ENCODE measurements around the gene CNNM1. TPM values are rescaled to one million over a fixed set of nuclear protein-coding genes. Genes with fewer than 3 reads are reported as not detected.

Gene CNNM1
- total RNA-seq, 1 experiment from 2014 or later = 0.90 TPM

- H3K9me3 Mint-ChIP-seq = no peaks in the 10 kb centered on the region
- CTCF ChIA-PET = no interaction called here
- POLR2A ChIA-PET = interaction anchor here (0.7 kb wide), 1 partner anchor 68 kb away, joined by 3 read pairs; no protein-coding TSS in a partner anchor
- DNase-seq (ENCODE audit: low spot score) (no peak), ATAC-seq (no peak)
- H3K4me1 Mint-ChIP-seq = peaks cover 43% of the 10 kb centered on the region
- no peak for TF ChIP-seq ZBTB21 (CRISPR knock-in tag; IDR thresholded peaks at IDR 0.05; ENCODE audit: borderline replicate concordance)
- TF ChIP-seq SMAD3 (CRISPR knock-in tag; IDR thresholded peaks at IDR 0.05; ENCODE audit: borderline replicate concordance) = no peak
- TF ChIP-seq SMAD4 (CRISPR knock-in tag; IDR thresholded peaks at IDR 0.05) = no peak
- no peak for TF ChIP-seq ZNF263 (CRISPR knock-in tag; IDR thresholded peaks at IDR 0.05; ENCODE audit: low read depth)
- no peak for TF ChIP-seq ATF1 (CRISPR knock-in tag; IDR thresholded peaks at IDR 0.05)
- TF ChIP-seq STAT6 (CRISPR knock-in tag; conservative IDR thresholded peaks at IDR 0.05; ENCODE audit: low read depth) = no peak
- TF ChIP-seq JAZF1 (CRISPR knock-in tag; IDR thresholded peaks at IDR 0.05) = no peak
- no peak for TF ChIP-seq RELA (CRISPR knock-in tag; IDR thresholded peaks at IDR 0.05; ENCODE audit: borderline replicate concordance)
- TF ChIP-seq HMGA2 (CRISPR knock-in tag; IDR thresholded peaks at IDR 0.05) = no peak
- no peak for TF ChIP-seq TP53 (CRISPR knock-in tag; IDR thresholded peaks at IDR 0.05)
- no peak for TF ChIP-seq ZNF512 (CRISPR knock-in tag; IDR thresholded peaks at IDR 0.05; ENCODE audit: borderline replicate concordance)
- no peak for TF ChIP-seq E2F5 (CRISPR knock-in tag; IDR thresholded peaks at IDR 0.05)
- no peak for TF ChIP-seq ZNF416 (CRISPR knock-in tag; IDR thresholded peaks at IDR 0.05)
- no peak for TF ChIP-seq CREB1 (CRISPR knock-in tag; IDR thresholded peaks at IDR 0.05)
- no peak for TF ChIP-seq NFE2L1 (CRISPR knock-in tag; IDR thresholded peaks at IDR 0.05)
- no peak for TF ChIP-seq FOXK1 (CRISPR knock-in tag; IDR thresholded peaks at IDR 0.05)
- TF ChIP-seq, protein P1, sequence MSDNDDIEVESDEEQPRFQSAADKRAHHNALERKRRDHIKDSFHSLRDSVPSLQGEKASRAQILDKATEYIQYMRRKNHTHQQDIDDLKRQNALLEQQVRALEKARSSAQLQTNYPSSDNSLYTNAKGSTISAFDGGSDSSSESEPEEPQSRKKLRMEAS (CRISPR knock-in tag; IDR thresholded peaks at IDR 0.05) = no peak
- TF ChIP-seq ZBTB43 (CRISPR knock-in tag; IDR thresholded peaks at IDR 0.05) = no peak
- TF ChIP-seq, protein P2, sequence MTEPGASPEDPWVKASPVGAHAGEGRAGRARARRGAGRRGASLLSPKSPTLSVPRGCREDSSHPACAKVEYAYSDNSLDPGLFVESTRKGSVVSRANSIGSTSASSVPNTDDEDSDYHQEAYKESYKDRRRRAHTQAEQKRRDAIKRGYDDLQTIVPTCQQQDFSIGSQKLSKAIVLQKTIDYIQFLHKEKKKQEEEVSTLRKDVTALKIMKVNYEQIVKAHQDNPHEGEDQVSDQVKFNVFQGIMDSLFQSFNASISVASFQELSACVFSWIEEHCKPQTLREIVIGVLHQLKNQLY (CRISPR knock-in tag; IDR thresholded peaks at IDR 0.05) = no peak
- TF ChIP-seq ZNF232 (CRISPR knock-in tag; IDR thresholded peaks at IDR 0.05) = no peak
- H3K4me3 Mint-ChIP-seq = no peak overlapping the region
- H3K27me3 Mint-ChIP-seq (ENCODE audit: low read depth) = no peaks in the 10 kb centered on the region
- H3K36me3 Mint-ChIP-seq = no peaks in the 10 kb centered on the region
- no peak overlapping the region for H3K27ac Mint-ChIP-seq
Measured at GRCh38 chr10:99389729-99390480, 60.7 kb downstream of the CNNM1 start.
